PC-3 (cell line): ENCODE data around the gene XPNPEP1. TPM values are rescaled to one million over a fixed set of nuclear protein-coding genes. Genes with fewer than 3 reads are reported as not detected.

Source experiments
- ATAC-seq: fragments of 200-7000 bp; cut with Tn5 transposase; 2 replicates; pipeline ENCODE4 v1.9.1; 2020; ENCODE audit warnings: mild to moderate bottlenecking, moderate library complexity
- BruUV-seq: library from RNA; stranded (reverse); fragments of 400-500 nt; replicated peaks from 2 replicates; lab custom pipeline; 2021; lab: Mats Ljungman, UMichigan
- CTCF ChIA-PET: fragments of 300-600 bp; sonication (Branson Sonifier 250); formaldehyde crosslinking; loops from one replicate; lab custom pipeline; 2022; ENCODE audit warnings: antibody characterized with exemption; lab: Charles Lee
- POLR2A ChIA-PET: fragments of 300-600 bp; sonication (Branson Sonifier 250); formaldehyde crosslinking; loops from one replicate; lab custom pipeline; 2022; ENCODE audit warnings: antibody characterized with exemption; ENCODE audit not compliant: unreplicated experiment; lab: Charles Lee
- DNase-seq: peaks from one replicate; pipeline ENCODE4 v3.0.0-alpha.2; 2015
- H2AFZ ChIP-seq: fragments of 300-600 bp; sonication (generic); 2 replicates; pipeline ENCODE4 v1.6.0; 2016; ENCODE audit warnings: antibody characterized with exemption, low read length
- H3F3A ChIP-seq: fragments of 300-600 bp; sonication (generic); one replicate; pipeline ENCODE4 v1.6.0; 2017; ENCODE audit warnings: antibody characterized with exemption, low read length, control low read depth, mild to moderate bottlenecking; ENCODE audit not compliant: unreplicated experiment
- H3K27ac ChIP-seq: fragments of 300-600 bp; sonication (generic); 2 replicates; pipeline ENCODE4 v1.5.1; 2016; ENCODE audit warnings: mild to moderate bottlenecking, low read length
- H3K27me3 ChIP-seq: fragments of 300-600 bp; sonication (generic); 2 replicates; pipeline ENCODE4 v1.6.1; 2016; ENCODE audit warnings: low read length, mixed read lengths
- H3K36me3 ChIP-seq: fragments of 300-600 bp; sonication (generic); 2 replicates; pipeline ENCODE4 v1.6.1; 2016; ENCODE audit warnings: low read depth, mixed run types, low read length, mixed read lengths
- H3K4me1 ChIP-seq: fragments of 300-600 bp; sonication (generic); 2 replicates; pipeline ENCODE4 v1.5.1; 2016; ENCODE audit warnings: low read length; ENCODE audit not compliant: insufficient read depth
- H3K4me2 ChIP-seq: fragments of 300-600 bp; sonication (generic); 2 replicates; pipeline ENCODE4 v1.6.0; 2016; ENCODE audit warnings: low read length
- H3K4me3 ChIP-seq: fragments of 300-600 bp; sonication (generic); 2 replicates; pipeline ENCODE4 v1.5.1; 2016; ENCODE audit warnings: mild to moderate bottlenecking, low read length, mixed read lengths
- H3K79me2 ChIP-seq: fragments of 300-600 bp; sonication (generic); 2 replicates; pipeline ENCODE4 v1.6.1; 2017; ENCODE audit warnings: low read length, mixed read lengths
- H3K9ac ChIP-seq: fragments of 300-600 bp; sonication (generic); 2 replicates; pipeline ENCODE4 v1.6.0; 2016; ENCODE audit warnings: mild to moderate bottlenecking, low read length
- H3K9me2 ChIP-seq: fragments of 300-600 bp; sonication (generic); replicated peaks from 2 replicates; pipeline ENCODE4 v1.6.1; 2016; ENCODE audit warnings: mixed run types, low read length, mixed read lengths
- H3K9me3 ChIP-seq: fragments of 300-600 bp; sonication (generic); 2 replicates; pipeline ENCODE4 v1.6.1; 2016; ENCODE audit warnings: low read length, mixed read lengths
- H4K20me1 ChIP-seq: fragments of 300-600 bp; sonication (generic); 2 replicates; pipeline ENCODE4 v1.6.1; 2016; ENCODE audit warnings: low read length, mixed read lengths
- EZH2 ChIP-seq: fragments of 300-600 bp; sonication (generic); IDR thresholded peaks from one replicate; pipeline ENCODE4 v1.6.1; 2017; ENCODE audit warnings: antibody characterized with exemption, mild to moderate bottlenecking, low read length; ENCODE audit not compliant: unreplicated experiment
- EZH2phosphoT487 ChIP-seq: fragments of 300-600 bp; sonication (generic); IDR thresholded peaks from 2 replicates; pipeline ENCODE4 v1.6.1; 2018; ENCODE audit warnings: mild to moderate bottlenecking, antibody characterized with exemption, low read length, borderline replicate concordance
- intact Hi-C: fragments of 100-400 bp; cut with micrococcal nuclease; formaldehyde crosslinking; loops from 2 replicates; pipeline ENCODE4 v1.9.0; 2023
- total RNA-seq: library from RNA; depleted of rRNA; stranded (reverse); fragments of >200 nt; gene quantifications from 2 replicates; pipeline ENCODE4 v1.2.3, GENCODE V29; 2014
- TF ChIP-seq, protein P1 (sequence below): fragments of 300-600 bp; sonication (generic); conservative IDR thresholded peaks from 2 replicates; pipeline ENCODE4 v1.5.1; 2017; ENCODE audit warnings: antibody characterized with exemption, low read depth, mild to moderate bottlenecking, low read length

The XPNPEP1 gene
- total RNA-seq, 1 experiment from 2014 or later: 77.3 TPM

DNA sequence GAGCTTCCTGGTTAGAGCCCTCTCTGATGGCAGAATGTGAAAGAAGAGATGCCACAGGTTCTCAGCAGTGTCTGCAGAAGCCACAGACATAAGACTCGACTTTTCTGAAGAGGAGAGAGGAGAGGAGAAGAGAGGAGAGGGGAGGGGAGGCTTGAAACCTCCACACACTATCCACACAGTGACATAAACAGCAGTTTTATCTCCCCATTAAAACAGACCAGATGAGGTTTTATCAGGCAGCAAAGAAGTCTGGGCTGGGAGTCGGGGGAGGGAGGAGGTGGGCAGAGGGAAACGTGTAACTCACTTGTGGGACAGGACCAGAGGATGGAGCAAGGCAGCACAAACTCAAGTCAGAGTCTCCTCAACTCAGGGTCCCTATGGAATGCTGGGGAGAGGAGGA lies 76.5 kb downstream of the XPNPEP1 start:
- TF ChIP-seq EZH2phosphoT487 (no peak), EZH2 (no peak)
- TF ChIP-seq, protein P1, sequence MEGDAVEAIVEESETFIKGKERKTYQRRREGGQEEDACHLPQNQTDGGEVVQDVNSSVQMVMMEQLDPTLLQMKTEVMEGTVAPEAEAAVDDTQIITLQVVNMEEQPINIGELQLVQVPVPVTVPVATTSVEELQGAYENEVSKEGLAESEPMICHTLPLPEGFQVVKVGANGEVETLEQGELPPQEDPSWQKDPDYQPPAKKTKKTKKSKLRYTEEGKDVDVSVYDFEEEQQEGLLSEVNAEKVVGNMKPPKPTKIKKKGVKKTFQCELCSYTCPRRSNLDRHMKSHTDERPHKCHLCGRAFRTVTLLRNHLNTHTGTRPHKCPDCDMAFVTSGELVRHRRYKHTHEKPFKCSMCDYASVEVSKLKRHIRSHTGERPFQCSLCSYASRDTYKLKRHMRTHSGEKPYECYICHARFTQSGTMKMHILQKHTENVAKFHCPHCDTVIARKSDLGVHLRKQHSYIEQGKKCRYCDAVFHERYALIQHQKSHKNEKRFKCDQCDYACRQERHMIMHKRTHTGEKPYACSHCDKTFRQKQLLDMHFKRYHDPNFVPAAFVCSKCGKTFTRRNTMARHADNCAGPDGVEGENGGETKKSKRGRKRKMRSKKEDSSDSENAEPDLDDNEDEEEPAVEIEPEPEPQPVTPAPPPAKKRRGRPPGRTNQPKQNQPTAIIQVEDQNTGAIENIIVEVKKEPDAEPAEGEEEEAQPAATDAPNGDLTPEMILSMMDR: no peak
- H3K9ac ChIP-seq: no peak overlapping the region
- intact Hi-C loops: no loop called here
- no peak overlapping the region for H3K4me3 ChIP-seq
- H2AFZ ChIP-seq: no peak overlapping the region
- DNase-seq (no peak), ATAC-seq (no peak)
- no peaks in the 10 kb centered on the region for H3K36me3 ChIP-seq
- no peaks in the 10 kb centered on the region for H3K9me3 ChIP-seq
- CTCF ChIA-PET: no interaction called here
- no peak overlapping the region for H3K4me2 ChIP-seq
- no peaks in the 10 kb centered on the region for H3K79me2 ChIP-seq
- no peaks in the 10 kb centered on the region for H3K27me3 ChIP-seq
- BruUV-seq: no TSS peak
- no peak overlapping the region for H3K27ac ChIP-seq
- POLR2A ChIA-PET: no interaction called here
- no peaks in the 10 kb centered on the region for H4K20me1 ChIP-seq
- no peaks in the 10 kb centered on the region for H3F3A ChIP-seq
- no peaks in the 10 kb centered on the region for H3K4me1 ChIP-seq
- H3K9me2 ChIP-seq: no peaks in the 10 kb centered on the region

DNA sequence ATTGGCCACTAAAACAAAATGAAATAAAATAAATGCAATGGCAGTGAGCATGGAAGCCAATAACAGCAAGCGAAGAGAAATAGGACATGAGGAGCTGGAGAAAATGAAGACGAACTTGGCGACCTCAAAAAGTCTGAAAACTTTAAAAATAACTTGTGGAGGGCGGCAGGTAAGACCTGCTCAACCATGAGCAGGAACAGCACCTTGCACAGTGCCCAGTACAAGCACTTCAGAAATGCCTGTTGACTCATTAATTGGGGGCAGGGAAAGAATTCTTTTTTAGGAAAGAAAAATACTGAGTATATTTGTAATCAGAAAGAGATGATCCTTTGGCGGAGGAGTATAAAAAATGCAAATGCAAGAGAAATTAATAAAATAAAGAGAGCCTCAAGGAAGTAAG lies 78.0 kb downstream of the XPNPEP1 start:
- Histone ChIP-seq H3K4me3 (no peak overlapping the region), H3K9ac (no peak overlapping the region), H3K36me3 (no peaks in the 10 kb centered on the region), H3F3A (no peaks in the 10 kb centered on the region), H4K20me1 (no peaks in the 10 kb centered on the region), H3K27me3 (no peaks in the 10 kb centered on the region), H3K4me2 (0 out of 2 replicates have a peak overlapping the region, but pooled peaks have one; percentile 16), H3K9me2 (no peaks in the 10 kb centered on the region), H3K4me1 (no peaks in the 10 kb centered on the region), H3K9me3 (no peaks in the 10 kb centered on the region), H2AFZ (0 out of 2 replicates have a peak overlapping the region, but pooled peaks have one; percentile 40), H3K27ac (no peak overlapping the region), H3K79me2 (no peaks in the 10 kb centered on the region)
- CTCF ChIA-PET: no interaction called here
- intact Hi-C loops: no loop called here
- TF ChIP-seq, protein P1: no peak
- TF ChIP-seq EZH2phosphoT487 (no peak), EZH2 (no peak)
- no peak for ATAC-seq
- POLR2A ChIA-PET: no interaction called here
- BruUV-seq: no TSS peak
- DNase-seq: peak; percentile 11

DNA sequence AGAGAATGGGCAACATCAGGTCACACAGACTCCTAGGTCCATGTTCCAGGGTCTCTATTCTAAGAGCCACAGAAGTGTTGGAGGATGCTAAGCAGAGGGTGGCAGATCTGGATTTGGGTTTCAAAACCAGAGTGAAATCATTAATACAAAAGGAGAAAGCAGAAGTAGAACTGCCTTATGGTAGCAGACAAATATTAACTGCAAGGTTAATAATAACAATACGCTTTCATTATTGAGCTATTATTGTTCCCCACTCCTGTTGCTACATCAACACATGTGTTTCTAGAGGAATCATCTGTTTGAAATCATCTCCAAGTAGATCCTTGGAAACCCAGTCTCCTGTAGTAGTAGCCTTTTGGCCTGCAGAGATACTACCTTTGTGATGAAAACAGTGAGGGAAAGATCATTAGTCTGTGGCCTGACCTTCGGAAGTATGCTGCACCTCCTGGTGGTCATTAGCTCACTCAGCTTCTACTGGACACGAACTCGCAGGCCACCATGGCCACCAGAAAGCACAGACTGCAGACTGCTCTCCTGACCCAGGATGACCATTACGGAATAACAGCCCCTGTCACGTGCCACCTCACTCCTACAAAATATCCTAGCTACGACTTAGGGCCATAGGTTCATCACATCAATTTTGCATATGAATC lies 84.6 kb downstream of the XPNPEP1 start:
- no peak overlapping the region for H3K4me3 ChIP-seq
- ATAC-seq (no peak), DNase-seq (peak; percentile 5)
- no peaks in the 10 kb centered on the region for H3K9me2 ChIP-seq
- H3K27ac ChIP-seq: no peak overlapping the region
- CTCF ChIA-PET: no interaction called here
- no peaks in the 10 kb centered on the region for H3K79me2 ChIP-seq
- no peaks in the 10 kb centered on the region for H3K36me3 ChIP-seq
- no peaks in the 10 kb centered on the region for H4K20me1 ChIP-seq
- no TSS peak for BruUV-seq
- no peak overlapping the region for H2AFZ ChIP-seq
- H3K9me3 ChIP-seq: no peaks in the 10 kb centered on the region
- POLR2A ChIA-PET: no interaction called here
- no peaks in the 10 kb centered on the region for H3K27me3 ChIP-seq
- intact Hi-C loops: no loop called here
- no peak overlapping the region for H3K9ac ChIP-seq
- H3F3A ChIP-seq: no peaks in the 10 kb centered on the region
- no peak for TF ChIP-seq EZH2
- no peak for TF ChIP-seq EZH2phosphoT487
- TF ChIP-seq, protein P1: no peak
- H3K4me2 ChIP-seq: no peak overlapping the region
- no peaks in the 10 kb centered on the region for H3K4me1 ChIP-seq
